ENCODE data around the gene ZFP57.

ZFP57 gene

DNA sequence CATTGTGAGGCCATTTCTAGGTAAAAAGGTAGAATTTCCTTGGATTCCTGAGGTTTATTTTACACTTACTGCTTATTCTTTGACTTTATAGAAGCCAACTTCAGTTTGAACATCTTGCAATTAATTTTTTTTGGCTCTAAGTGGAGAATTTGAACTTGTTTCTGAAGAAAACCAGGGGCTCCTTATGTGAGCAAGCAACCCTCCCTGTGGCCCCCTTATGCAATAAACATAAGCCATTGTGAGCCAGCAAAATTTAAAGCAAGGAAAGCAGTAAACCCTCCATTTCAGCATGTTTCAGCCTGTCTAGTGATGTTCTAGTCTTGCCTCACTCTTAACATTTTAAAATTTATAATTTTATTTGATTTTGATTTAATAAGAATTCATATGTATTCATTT lies 47.9 kb upstream of the ZFP57 start:
- Histone ChIP-seq H3F3A (ENCODE audit: insufficient read depth) (no peaks in the 10 kb centered on the region), H3K27me3 (ENCODE audit: low read length) (no peaks in the 10 kb centered on the region)

DNA sequence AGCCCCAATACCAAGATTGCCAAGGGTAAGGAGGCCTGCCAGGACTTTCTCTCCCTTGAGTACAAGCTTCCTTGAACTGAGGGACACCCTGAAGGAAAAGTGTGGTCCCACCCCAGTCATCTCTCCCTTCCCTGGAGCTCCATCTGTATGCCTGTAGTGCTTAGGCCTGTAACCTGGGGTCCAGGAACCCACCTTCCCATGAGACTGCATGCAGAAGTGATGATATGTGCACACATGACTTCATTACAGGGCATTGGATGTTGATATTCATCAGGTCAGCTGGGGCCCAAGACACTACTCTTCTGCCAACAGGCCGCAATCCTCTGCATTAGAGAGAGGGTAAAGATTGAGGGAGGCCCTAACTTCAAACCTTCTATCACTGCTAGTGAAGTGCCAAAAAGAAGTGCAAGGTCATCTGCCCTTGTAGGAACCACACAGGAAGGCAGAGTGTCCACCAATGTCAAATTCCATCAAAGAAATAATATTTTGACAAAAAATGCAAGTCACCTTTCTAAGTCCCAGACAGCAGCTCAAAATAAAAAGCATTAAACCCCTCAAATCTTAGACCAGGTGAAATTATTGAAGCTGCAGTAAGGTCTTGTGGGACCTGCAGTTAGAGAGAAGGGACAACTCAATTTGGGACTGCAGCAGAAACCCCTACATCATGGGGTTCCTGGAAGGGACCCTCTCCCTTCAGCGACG lies 47.4 kb upstream of the ZFP57 start:
- H3K27me3 ChIP-seq (ENCODE audit: low read length): no peaks in the 10 kb centered on the region

More for the DNA sequence above, 47.9 kb upstream of the ZFP57 start:
- H3K9ac ChIP-seq (ENCODE audit: low read length): no peak overlapping the region
- H3K36me3 ChIP-seq (ENCODE audit: low read length): no peaks in the 10 kb centered on the region
- H3K9me2 ChIP-seq (replicated peaks; ENCODE audit: insufficient read depth, low read length): no peaks in the 10 kb centered on the region
- no peak for TF ChIP-seq EZH2phosphoT487 (conservative IDR thresholded peaks at IDR 0.05; ENCODE audit: low read length)
- TF ChIP-seq, protein P1, sequence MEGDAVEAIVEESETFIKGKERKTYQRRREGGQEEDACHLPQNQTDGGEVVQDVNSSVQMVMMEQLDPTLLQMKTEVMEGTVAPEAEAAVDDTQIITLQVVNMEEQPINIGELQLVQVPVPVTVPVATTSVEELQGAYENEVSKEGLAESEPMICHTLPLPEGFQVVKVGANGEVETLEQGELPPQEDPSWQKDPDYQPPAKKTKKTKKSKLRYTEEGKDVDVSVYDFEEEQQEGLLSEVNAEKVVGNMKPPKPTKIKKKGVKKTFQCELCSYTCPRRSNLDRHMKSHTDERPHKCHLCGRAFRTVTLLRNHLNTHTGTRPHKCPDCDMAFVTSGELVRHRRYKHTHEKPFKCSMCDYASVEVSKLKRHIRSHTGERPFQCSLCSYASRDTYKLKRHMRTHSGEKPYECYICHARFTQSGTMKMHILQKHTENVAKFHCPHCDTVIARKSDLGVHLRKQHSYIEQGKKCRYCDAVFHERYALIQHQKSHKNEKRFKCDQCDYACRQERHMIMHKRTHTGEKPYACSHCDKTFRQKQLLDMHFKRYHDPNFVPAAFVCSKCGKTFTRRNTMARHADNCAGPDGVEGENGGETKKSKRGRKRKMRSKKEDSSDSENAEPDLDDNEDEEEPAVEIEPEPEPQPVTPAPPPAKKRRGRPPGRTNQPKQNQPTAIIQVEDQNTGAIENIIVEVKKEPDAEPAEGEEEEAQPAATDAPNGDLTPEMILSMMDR (IDR thresholded peaks at IDR 0.05; ENCODE audit: insufficient read depth, low read length, poor library complexity, severe bottlenecking): no peak
- H3K79me2 ChIP-seq (ENCODE audit: insufficient read depth, low read length): no peaks in the 10 kb centered on the region
- no peaks in the 10 kb centered on the region for H3K9me3 ChIP-seq (ENCODE audit: insufficient read depth, low read length)
- no peak overlapping the region for H3K27ac ChIP-seq (ENCODE audit: low read depth, low read length)
- H3K4me3 ChIP-seq (ENCODE audit: insufficient read depth, low read length, poor library complexity, severe bottlenecking): no peak overlapping the region
- H4K20me1 ChIP-seq (ENCODE audit: low read depth, low read length): no peaks in the 10 kb centered on the region
- no peak overlapping the region for H2AFZ ChIP-seq (ENCODE audit: low read depth, low read length, severe bottlenecking)
- no peak overlapping the region for H3K4me2 ChIP-seq (ENCODE audit: low read depth, low read length, poor library complexity, severe bottlenecking)

DNA sequence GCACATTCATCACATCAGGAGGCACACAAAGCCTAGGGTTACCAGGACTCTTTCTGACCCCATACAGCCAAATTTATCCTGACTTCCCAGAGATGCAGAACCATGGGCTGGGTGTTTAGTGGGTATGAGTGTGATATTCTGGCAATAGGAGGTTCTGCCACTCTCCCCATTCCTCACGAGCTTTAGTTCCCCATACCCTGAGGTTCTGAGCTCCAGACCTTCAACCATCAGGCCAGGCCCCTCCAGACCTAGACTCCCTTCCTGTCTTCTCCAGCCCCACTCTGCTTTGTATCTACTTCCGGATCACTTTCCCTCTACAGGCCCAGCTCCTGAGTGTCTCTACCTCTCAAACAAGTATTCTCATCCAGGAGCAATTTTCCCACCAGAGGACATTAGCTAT lies 46.7 kb upstream of the ZFP57 start:
- no peaks in the 10 kb centered on the region for H3K36me3 ChIP-seq (ENCODE audit: low read length)
- H3F3A ChIP-seq (ENCODE audit: insufficient read depth): no peaks in the 10 kb centered on the region
- no peak overlapping the region for H3K9ac ChIP-seq (ENCODE audit: low read length)
- H3K9me3 ChIP-seq (ENCODE audit: insufficient read depth, low read length): no peaks in the 10 kb centered on the region
- H3K79me2 ChIP-seq (ENCODE audit: insufficient read depth, low read length): no peaks in the 10 kb centered on the region
- H3K9me2 ChIP-seq (replicated peaks; ENCODE audit: insufficient read depth, low read length): no peaks in the 10 kb centered on the region
- no peaks in the 10 kb centered on the region for H3K27me3 ChIP-seq (ENCODE audit: low read length)
- no peaks in the 10 kb centered on the region for H4K20me1 ChIP-seq (ENCODE audit: low read depth, low read length)
- H3K4me3 ChIP-seq (ENCODE audit: insufficient read depth, low read length, poor library complexity, severe bottlenecking): no peak overlapping the region
- no peak overlapping the region for H2AFZ ChIP-seq (ENCODE audit: low read depth, low read length, severe bottlenecking)
- no peak for TF ChIP-seq EZH2phosphoT487 (conservative IDR thresholded peaks at IDR 0.05; ENCODE audit: low read length)
- H3K27ac ChIP-seq (ENCODE audit: low read depth, low read length): no peak overlapping the region
- no peak overlapping the region for H3K4me2 ChIP-seq (ENCODE audit: low read depth, low read length, poor library complexity, severe bottlenecking)

More for the DNA sequence above, 47.4 kb upstream of the ZFP57 start:
- Histone ChIP-seq H3K9me2 (replicated peaks; ENCODE audit: insufficient read depth, low read length) (no peaks in the 10 kb centered on the region), H3K9ac (ENCODE audit: low read length) (no peak overlapping the region), H3K27ac (ENCODE audit: low read depth, low read length) (no peak overlapping the region), H4K20me1 (ENCODE audit: low read depth, low read length) (no peaks in the 10 kb centered on the region), H3K4me2 (ENCODE audit: low read depth, low read length, poor library complexity, severe bottlenecking) (no peak overlapping the region), H3F3A (ENCODE audit: insufficient read depth) (no peaks in the 10 kb centered on the region), H3K9me3 (ENCODE audit: insufficient read depth, low read length) (no peaks in the 10 kb centered on the region), H3K4me3 (ENCODE audit: insufficient read depth, low read length, poor library complexity, severe bottlenecking) (no peak overlapping the region), H3K79me2 (ENCODE audit: insufficient read depth, low read length) (no peaks in the 10 kb centered on the region), H2AFZ (ENCODE audit: low read depth, low read length, severe bottlenecking) (no peak overlapping the region), H3K36me3 (ENCODE audit: low read length) (no peaks in the 10 kb centered on the region)
- TF ChIP-seq EZH2phosphoT487 (conservative IDR thresholded peaks at IDR 0.05; ENCODE audit: low read length): no peak
- TF ChIP-seq, protein P1 (IDR thresholded peaks at IDR 0.05; ENCODE audit: insufficient read depth, low read length, poor library complexity, severe bottlenecking): no peak

DNA sequence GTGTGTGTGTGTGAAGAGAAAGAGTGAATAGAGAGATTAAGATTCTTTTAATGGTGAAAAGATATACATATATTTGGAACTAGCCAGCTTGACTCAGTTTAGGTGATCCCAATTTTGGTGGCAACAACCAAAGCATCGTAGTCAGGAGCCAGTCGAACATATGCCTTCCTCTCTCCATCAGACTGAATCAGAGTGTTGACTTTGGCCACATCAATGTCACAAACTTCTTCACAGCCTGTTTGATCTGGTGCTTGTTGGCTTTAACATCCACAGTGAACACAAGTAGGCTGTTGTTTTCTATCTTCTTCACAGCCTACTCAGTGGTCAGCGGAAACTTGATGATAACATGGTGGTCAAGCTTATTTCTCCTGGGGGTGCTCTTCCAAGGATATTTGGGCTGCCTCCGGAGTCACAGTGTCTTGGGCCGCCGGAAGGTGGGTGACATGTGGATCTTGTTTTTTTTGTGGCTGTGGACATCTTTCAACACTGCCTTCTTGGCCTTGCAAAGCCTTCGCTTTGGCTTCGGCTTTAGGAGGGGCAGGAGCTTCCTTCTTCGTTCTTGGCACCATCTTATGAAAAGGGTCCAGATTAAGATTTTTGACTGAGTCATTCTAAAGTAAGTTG lies 45.7 kb upstream of the ZFP57 start:
- Histone ChIP-seq H3K9me2 (replicated peaks; ENCODE audit: insufficient read depth, low read length) (no peaks in the 10 kb centered on the region), H3K27me3 (ENCODE audit: low read length) (no peaks in the 10 kb centered on the region), H3K9me3 (ENCODE audit: insufficient read depth, low read length) (no peaks in the 10 kb centered on the region), H2AFZ (ENCODE audit: low read depth, low read length, severe bottlenecking) (no peak overlapping the region), H3K79me2 (ENCODE audit: insufficient read depth, low read length) (no peaks in the 10 kb centered on the region), H3K4me3 (ENCODE audit: insufficient read depth, low read length, poor library complexity, severe bottlenecking) (no peak overlapping the region), H4K20me1 (ENCODE audit: low read depth, low read length) (no peaks in the 10 kb centered on the region), H3F3A (ENCODE audit: insufficient read depth) (no peaks in the 10 kb centered on the region), H3K4me2 (ENCODE audit: low read depth, low read length, poor library complexity, severe bottlenecking) (no peak overlapping the region), H3K36me3 (ENCODE audit: low read length) (no peaks in the 10 kb centered on the region), H3K27ac (ENCODE audit: low read depth, low read length) (no peak overlapping the region), H3K9ac (ENCODE audit: low read length) (no peak overlapping the region)
- no peak for TF ChIP-seq EZH2phosphoT487 (conservative IDR thresholded peaks at IDR 0.05; ENCODE audit: low read length)
- TF ChIP-seq, protein P1 (IDR thresholded peaks at IDR 0.05; ENCODE audit: insufficient read depth, low read length, poor library complexity, severe bottlenecking): no peak
